Hypothalamus (tissue), 51 donors: ENCODE results near the gene GPR157.

Source experiments
- DNase-seq, 51 donors: peaks; one replicate each; lab custom pipeline; 2025; lab: John Stamatoyannopoulos, UW

The GPR157 gene

GRCh38 chr1:9066945-9067807 lies 61.7 kb downstream of the GPR157 start:
- peak in 24 of 51 donors; percentile 5 to 44 (median 20) for DNase-seq

- no peak for DNase-seq
These were observed 63.6 kb downstream of the GPR157 start for GRCh38 chr1:9065213-9065751.

GRCh38 chr1:9062846-9063245 lies 66.1 kb downstream of the GPR157 start:
- no peak for DNase-seq

GRCh38 chr1:9062021-9062471 lies 66.9 kb downstream of the GPR157 start:
- no peak for DNase-seq

- DNase-seq, result peak in 4 of 51 donors; percentile 7 to 16 (median 12)
These were observed 67.5 kb downstream of the GPR157 start for GRCh38 chr1:9061252-9061960.

- no peak for DNase-seq
These were observed 68.8 kb downstream of the GPR157 start for GRCh38 chr1:9059891-9060744.

- DNase-seq, result no peak
These were observed 70.4 kb downstream of the GPR157 start for GRCh38 chr1:9058465-9058864.

- no peak for DNase-seq
These were observed 71.1 kb downstream of the GPR157 start for GRCh38 chr1:9057851-9058250.

GRCh38 chr1:9052272-9053049 lies 76.4 kb downstream of the GPR157 start:
- DNase-seq, result no peak

GRCh38 chr1:9051379-9051778 lies 77.5 kb downstream of the GPR157 start:
- no peak for DNase-seq

- no peak for DNase-seq
These were observed 78.1 kb downstream of the GPR157 start for GRCh38 chr1:9050803-9051202.
